HG03378 (cell line): ENCODE data around the gene SPOP.
"Not testable (repeated sequence)": the region's sequence is repeated elsewhere in the genome, so short reads cannot be mapped to it uniquely, and the experiment has no call there.

Experiments
- ATAC-seq: cut with Tn5 transposase; IDR thresholded peaks from one replicate; pipeline ENCODE4 v1.9.1; 2021; ENCODE audit warnings: mild to moderate bottlenecking, moderate library complexity; ENCODE audit not compliant: unreplicated experiment

SPOP gene

DNA sequence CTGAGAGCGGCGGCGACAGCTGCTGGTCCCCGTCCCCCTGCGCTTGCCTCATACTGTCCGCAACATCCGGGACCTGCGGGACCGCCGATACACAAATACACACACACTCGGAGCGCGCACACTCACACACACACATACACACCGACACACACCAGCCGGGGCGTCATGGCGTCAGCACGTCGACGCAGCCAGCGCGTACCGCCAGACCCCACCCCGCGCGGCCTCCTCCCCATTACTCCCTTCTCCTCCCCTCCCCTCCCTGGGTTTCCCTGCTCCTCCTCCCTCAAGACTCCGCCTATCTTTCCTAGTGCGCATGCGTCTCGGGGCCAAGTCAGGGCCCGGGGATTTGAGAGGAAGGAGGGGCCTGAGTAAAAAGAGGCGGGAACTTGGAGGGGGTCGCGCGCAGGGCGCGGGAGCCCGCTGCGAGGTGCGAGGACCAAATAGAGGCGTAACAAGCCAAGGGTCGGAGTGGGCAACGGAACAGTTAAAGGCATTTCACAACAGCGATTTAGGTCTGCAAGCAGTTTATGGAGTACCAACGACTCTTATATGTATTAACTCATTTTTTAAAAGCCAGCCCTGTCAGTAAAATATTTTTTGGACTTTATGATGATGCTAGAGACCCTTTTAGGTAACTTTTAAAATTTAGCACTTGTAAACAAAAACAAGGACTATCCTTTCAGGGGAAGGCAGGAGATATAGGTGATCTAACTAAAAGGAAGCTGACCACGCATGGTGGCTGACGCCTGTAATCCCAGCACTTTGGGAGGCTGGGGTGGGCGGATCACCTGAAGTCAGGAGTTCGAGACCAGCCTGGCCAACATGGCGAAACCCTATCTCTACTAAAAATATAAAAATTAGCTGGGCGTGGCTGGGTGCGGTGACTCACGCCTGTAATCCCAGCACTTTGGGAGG, at the start of gene SPOP:
Gene SPOP (minus strand): TSS at position 165 of the 915 bp plus-strand sequence. CDS start 55,287 bp downstream, outside the sequence.
- ATAC-seq: peak; percentile 47

DNA sequence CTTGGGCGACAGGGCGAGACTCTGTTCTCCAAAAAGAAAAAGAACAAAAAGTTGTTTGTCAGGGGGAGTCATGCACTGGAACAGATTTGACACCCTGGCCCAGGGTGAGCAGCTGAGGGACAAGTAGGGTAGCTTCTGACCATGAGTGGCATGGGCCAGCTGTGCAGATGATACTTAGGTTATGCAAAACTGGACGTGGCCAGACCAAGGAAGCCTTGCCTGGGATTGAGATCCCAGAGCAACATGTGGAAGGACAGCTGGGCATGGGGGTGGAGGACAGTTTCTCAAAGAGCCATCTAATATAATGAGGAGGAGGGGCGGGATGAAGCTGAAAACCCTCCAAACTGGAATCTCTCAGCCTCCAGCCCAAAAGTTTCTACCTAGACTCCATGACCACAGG, 49.5 kb upstream of the SPOP start:
- ATAC-seq: no peak

DNA sequence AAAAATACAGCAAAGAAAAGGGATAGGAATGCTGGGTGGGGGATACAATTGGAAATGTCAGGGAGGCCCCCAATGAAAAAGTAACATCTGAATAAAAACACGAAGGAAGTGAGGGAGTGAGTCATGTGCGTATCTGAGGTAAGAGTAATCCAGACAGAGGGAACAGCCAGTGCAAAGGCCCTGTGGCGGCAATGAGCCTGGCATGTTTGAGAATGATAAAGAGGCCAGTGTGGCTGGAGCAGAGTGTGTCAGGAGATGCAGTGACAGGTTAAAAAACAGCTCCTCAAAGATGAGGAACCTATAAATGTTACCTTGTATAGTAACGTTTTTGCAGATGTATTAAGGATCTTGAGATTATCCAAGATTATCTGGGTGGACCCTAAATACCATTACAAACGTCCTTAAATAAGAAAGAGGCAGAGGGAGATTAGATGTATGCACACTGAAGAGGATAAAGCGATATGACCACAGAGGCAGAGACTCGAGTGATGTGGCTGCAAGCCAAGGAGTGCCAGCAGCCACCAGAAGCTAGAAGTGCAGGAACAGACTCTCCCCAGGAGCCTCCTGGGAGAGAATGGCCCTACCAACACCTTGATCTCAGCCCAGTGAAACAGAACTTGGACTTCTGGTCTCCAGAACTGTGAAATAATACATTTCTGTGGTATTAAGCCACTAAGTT, 47.7 kb upstream of the SPOP start:
- no peak for ATAC-seq

- not testable (repeated sequence) for ATAC-seq
Observed at GRCh38 chr17:49724552-49724951, 46.7 kb upstream of the SPOP start.

GRCh38 chr17:49723423-49723822, 45.5 kb upstream of the SPOP start:
- no peak for ATAC-seq

DNA sequence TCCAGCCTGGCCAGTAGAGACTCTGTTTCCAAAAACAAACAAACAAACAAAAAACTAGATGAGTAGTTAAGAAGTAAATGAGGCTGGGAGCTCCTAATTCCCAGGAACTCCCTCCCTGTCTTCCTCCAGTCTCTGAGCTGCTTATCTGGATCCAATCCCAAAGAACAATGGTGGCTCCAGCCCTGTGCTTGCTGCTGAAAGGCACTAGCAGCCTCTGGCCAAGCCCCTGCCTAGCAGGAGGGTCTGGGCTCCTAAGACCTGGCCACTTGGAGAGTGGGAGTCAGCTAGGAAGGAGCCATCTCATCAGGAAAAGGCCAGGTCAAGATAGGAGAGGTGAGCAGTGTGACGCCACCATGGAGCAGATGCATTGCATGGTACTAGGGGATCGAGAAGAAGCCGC, 44.2 kb upstream of the SPOP start:
- ATAC-seq: no peak

DNA sequence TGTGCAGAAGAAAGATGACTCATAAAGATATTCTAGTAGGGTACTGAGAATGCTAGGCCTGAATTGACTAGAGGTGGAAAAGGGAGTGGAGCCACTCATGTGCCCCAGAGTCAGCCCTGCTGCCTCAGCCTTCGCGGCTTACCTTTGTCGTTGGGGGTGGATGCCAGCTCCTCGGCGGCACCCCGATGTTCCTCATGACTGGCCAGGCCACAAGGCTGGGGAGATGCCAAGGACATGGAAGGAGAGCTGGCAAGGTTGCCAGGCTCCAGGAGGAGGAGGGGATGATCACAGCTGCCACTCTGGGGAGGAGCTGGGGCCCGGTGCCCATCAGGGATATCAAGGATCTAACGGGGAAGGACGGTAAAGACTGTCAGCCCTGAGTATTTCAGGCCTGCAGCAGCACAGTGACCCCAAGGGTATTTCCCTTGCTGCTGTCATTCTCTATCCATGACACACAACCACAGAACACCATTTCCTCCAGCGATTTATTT, 39.5 kb upstream of the SPOP start:
- ATAC-seq: no peak

DNA sequence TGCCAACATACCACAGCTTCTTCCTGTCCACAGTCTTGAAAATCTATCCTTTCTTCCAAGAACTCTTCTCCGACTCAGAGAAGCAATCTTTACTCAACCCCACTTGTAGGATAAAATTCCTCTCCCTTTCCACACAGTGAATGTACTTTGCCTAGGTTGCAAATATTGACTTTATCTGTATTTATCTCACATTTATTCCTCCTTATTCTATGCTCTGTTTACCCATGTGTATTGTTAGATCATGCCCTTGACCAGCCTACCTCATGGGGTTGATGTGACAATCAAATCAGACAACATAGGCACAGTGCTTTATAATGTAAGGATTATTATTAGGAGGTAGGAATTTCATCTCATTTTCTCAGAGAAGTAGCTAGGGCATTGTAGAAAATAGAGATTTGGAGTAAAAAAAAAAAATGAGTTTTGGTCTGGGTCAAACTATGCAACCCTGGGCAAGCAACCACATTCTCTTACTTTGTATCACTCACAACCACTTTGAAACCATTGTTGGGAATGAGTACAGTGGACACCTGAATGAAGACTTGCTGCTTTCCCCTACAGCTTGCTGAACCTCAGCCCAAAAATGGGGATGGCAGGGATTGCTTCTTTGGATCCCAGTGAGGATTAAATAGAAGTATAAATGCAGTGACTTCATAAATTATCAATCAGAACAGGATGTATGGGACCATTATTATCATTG, 38.9 kb upstream of the SPOP start:
- no peak for ATAC-seq

- ATAC-seq: no peak
Observed at GRCh38 chr17:49715717-49716279, 37.9 kb upstream of the SPOP start.

DNA sequence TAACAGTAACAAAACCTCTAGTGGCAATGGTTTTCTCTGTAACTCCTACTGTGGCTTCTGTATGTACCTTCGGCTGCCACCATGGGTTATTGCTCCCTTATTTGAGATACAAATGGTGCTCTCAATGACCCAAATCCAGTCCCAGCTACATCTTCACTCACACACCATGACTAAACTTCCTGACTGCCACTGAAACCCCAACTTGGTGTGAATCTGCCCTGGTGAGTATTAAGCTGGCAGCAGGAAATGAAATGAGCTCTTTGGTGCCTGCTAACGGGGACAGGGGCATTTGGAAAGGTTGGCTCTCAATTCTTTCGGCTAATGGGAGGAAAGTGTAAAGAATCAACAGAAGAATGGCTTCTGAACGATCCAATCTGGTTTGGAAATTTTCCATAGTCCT, 37.3 kb upstream of the SPOP start:
- no peak for ATAC-seq

GRCh38 chr17:49708515-49709183, 30.8 kb upstream of the SPOP start:
- ATAC-seq: no peak

GRCh38 chr17:49707608-49708514, 30.0 kb upstream of the SPOP start, which contains the start of gene SLC35B1:
TSS of gene SLC35B1 (minus strand) at chr17:49707964. CDS start at chr17:49707833, 131 bp downstream.
- peak; percentile 91 for ATAC-seq

- ATAC-seq: no peak
Observed at GRCh38 chr17:49707246-49707607, 29.3 kb upstream of the SPOP start.

GRCh38 chr17:49705254-49705653, 27.4 kb upstream of the SPOP start:
- no peak for ATAC-seq

- no peak for ATAC-seq
Observed at GRCh38 chr17:49703557-49704277, 25.8 kb upstream of the SPOP start.

GRCh38 chr17:49700960-49701359, 23.1 kb upstream of the SPOP start:
- ATAC-seq: no peak

DNA sequence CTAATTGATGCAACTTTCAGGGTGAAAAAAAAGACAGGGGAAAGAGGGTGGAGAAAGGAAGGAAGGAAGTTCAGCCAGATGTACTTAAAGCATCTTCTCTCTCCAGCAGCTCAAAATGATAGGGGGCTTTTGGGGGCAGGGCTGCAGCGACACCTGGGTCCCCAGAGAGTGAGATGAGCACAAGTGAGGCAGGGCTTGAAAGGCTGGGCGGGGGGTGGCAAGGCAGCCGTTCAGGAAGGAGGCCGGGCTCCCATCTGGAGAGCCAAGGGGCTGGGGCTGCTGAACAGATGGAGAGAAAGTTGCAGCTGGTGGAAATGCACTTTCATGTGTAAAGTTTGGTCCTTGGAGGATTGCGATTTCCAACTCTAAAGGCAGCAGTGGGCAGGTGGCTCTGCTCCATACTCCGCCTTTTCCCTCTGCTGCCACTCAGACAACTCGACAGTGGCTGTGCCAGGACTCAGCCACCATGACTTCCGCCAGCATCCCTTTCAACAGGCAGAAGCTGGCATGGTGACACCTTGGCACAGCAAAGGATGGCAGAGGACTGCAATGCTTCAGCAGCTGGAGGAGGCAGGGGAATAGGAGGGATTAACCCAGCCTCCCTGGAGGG, 22.2 kb upstream of the SPOP start:
- no peak for ATAC-seq

DNA sequence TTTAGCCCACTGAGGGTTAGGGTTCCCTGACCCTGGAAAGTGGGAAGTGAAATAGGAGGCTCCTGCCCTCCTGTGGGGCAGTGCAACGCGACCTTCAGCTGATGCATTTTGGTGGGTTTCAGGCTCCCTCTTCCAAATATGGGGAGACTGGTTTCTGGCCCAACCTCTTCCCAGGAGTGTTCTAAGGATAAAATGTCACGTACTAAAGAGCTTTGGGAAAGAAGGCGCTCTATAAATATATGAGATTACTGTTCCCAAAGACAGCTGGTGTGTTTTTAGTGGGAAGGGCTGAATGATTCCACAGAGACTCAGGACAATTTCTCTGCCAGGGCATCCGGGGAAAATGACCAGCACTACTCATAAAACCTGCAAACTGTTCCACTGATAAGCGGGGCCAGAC, 20.1 kb upstream of the SPOP start:
- ATAC-seq: no peak
